CD14-positive monocyte (primary cell): ENCODE data around the gene ALOX5. TPM values are rescaled to one million over a fixed set of nuclear protein-coding genes. Genes with fewer than 3 reads are reported as not detected.

ENCODE experiments used
- DNase-seq, 3 donors: peaks; one replicate each; pipeline ENCODE4 v3.0.0-alpha.2; 2011 to 2022
- H2AFZ ChIP-seq: 2 replicates; pipeline ENCODE4 v1.6.0; 2012; ENCODE audit warnings: mild to moderate bottlenecking, low read depth, low read length, inconsistent platforms; ENCODE audit not compliant: insufficient read depth, poor library complexity, severe bottlenecking
- H3K27ac ChIP-seq, 2 donors: 1 replicate in 1 of 2; 2 replicates in 1 of 2; pipeline ENCODE4 v1.5.1; 2012 to 2013; ENCODE audit warnings: low read length in 2 of 2, control low read depth in 1 of 2, inconsistent platforms in 1 of 2, low read depth in 1 of 2, mild to moderate bottlenecking in 1 of 2
- H3K27me3 ChIP-seq, 2 donors: one replicate each; pipeline versions ENCODE4 v1.6.0 to v1.6.1; 2011 to 2013; ENCODE audit warnings: low read length in 2 of 2; ENCODE audit not compliant: control insufficient read depth in 2 of 2, insufficient read depth in 2 of 2
- H3K36me3 ChIP-seq, 2 donors: replicated peaks in 1 of 2; 1 replicate in 1 of 2; 2 replicates in 1 of 2; pipeline versions ENCODE4 v1.5.1 to v1.6.1; 2012 to 2013; ENCODE audit warnings: low read length in 2 of 2, control low read depth in 1 of 2, inconsistent platforms in 1 of 2, mild to moderate bottlenecking in 1 of 2; ENCODE audit not compliant: insufficient read depth in 2 of 2, control insufficient read depth in 1 of 2
- H3K4me1 ChIP-seq, 2 donors: 1 replicate in 1 of 2; 2 replicates in 1 of 2; pipeline versions ENCODE4 v1.5.1 to v1.6.1; 2012 to 2013; ENCODE audit warnings: low read length in 2 of 2, control low read depth in 1 of 2, inconsistent platforms in 1 of 2, mild to moderate bottlenecking in 1 of 2, moderate library complexity in 1 of 2; ENCODE audit not compliant: insufficient read depth in 2 of 2, control insufficient read depth in 1 of 2
- H3K4me2 ChIP-seq: replicated peaks from 2 replicates; pipeline ENCODE3; 2012; ENCODE audit warnings: low read length, moderate library complexity, mild to moderate bottlenecking; ENCODE audit not compliant: poor library complexity, severe bottlenecking; ENCODE audit errors: extremely low read depth
- H3K4me3 ChIP-seq, 3 experiments: fragments of 200-600 bp in 1 of 3; sonication (generic) in 1 of 3; replicated peaks in 1 of 3; 1 replicate in 2 of 3; 2 replicates in 1 of 3; pipeline ENCODE4 v1.5.1; 2011 to 2013; ENCODE audit warnings: low read length in 3 of 3, mild to moderate bottlenecking in 3 of 3, control low read depth in 2 of 3, low read depth in 2 of 3, inconsistent platforms in 1 of 3, moderate library complexity in 1 of 3
- H3K79me2 ChIP-seq: 2 replicates; pipeline ENCODE4 v1.6.0; 2012; ENCODE audit warnings: mild to moderate bottlenecking, control low read depth, inconsistent platforms, low read length, moderate library complexity; ENCODE audit not compliant: insufficient read depth
- H3K9ac ChIP-seq: 2 replicates; pipeline ENCODE4 v1.6.0; 2017; ENCODE audit warnings: low read length, mild to moderate bottlenecking; ENCODE audit not compliant: insufficient read depth, poor library complexity, severe bottlenecking
- H3K9me3 ChIP-seq, 2 donors: replicated peaks in 1 of 2; 1 replicate in 1 of 2; 2 replicates in 1 of 2; pipeline versions ENCODE4 v1.5.1 to v1.6.1; 2012 to 2013; ENCODE audit warnings: low read length in 2 of 2, control low read depth in 1 of 2; ENCODE audit not compliant: control insufficient read depth in 1 of 2, insufficient read depth in 1 of 2
- H4K20me1 ChIP-seq: 2 replicates; pipeline ENCODE4 v1.6.0; 2012; ENCODE audit warnings: mild to moderate bottlenecking, low read length, control low read depth, moderate library complexity; ENCODE audit not compliant: insufficient read depth
- H3K27ac Mint-ChIP-seq, 7 donors: one replicate each; pipeline ENCODE4 v1.8.0; 2020; ENCODE audit warnings: mild to moderate bottlenecking in 7 of 7, mixed read lengths in 7 of 7, moderate library complexity in 6 of 7, inconsistent platforms in 2 of 7
- H3K27me3 Mint-ChIP-seq, 3 donors: one replicate each; pipeline ENCODE4 v1.8.0; 2021 to 2022; ENCODE audit warnings: low read depth in 3 of 3, mild to moderate bottlenecking in 3 of 3, mixed read lengths in 3 of 3, moderate library complexity in 3 of 3, inconsistent platforms in 1 of 3
- H3K36me3 Mint-ChIP-seq, 2 donors: one replicate each; pipeline ENCODE4 v1.8.0; 2020; ENCODE audit warnings: mixed read lengths in 2 of 2, inconsistent platforms in 1 of 2, mild to moderate bottlenecking in 1 of 2
- H3K4me1 Mint-ChIP-seq: one replicate; pipeline ENCODE4 v1.8.0; 2020; ENCODE audit warnings: mild to moderate bottlenecking, mixed read lengths
- H3K4me3 Mint-ChIP-seq, 2 donors: one replicate each; pipeline ENCODE4 v1.8.0; 2020; ENCODE audit warnings: mild to moderate bottlenecking in 2 of 2, mixed read lengths in 2 of 2, moderate library complexity in 1 of 2
- H3K9me3 Mint-ChIP-seq, 7 donors: one replicate each; pipeline ENCODE4 v1.8.0; 2020 to 2022; ENCODE audit warnings: mixed read lengths in 7 of 7, mild to moderate bottlenecking in 6 of 7, moderate library complexity in 6 of 7, inconsistent platforms in 2 of 7
- CTCF ChIP-seq: fragments of 200-600 bp; IDR thresholded peaks from one replicate; pipeline ENCODE4 v1.8.0; 2022; ENCODE audit warnings: antibody characterized with exemption, mild to moderate bottlenecking
- WGBS: methylation state at CpG from one replicate; pipeline ENCODE4 v1.1.5; 2013; ENCODE audit warnings: missing lambda C conversion rate; ENCODE audit not compliant: insufficient coverage; 5-methylcytosine and 5-hydroxymethylcytosine counted together
- intact Hi-C, 2 donors: fragments of 100-400 bp; cut with micrococcal nuclease; formaldehyde crosslinking; loops; one replicate each; pipeline versions ENCODE4 v1.15.0 to v1.15.1; 2023
- polyA plus RNA-seq, 3 donors: library from polyadenylated mRNA; depleted of rRNA in 1 of 3; unstranded in 2 of 3; stranded (reverse) in 1 of 3; fragments of 300-500 nt in 2 of 3; fragments of >200 nt in 1 of 3; fragmentation: Illumina TruSeq in 2 of 3; gene quantifications; 1 replicate in 2 of 3; 2 replicates in 1 of 3; pipeline ENCODE4 v1.2.3, GENCODE V29; 2012 to 2021

ALOX5 gene
- polyA plus RNA-seq, 3 donors: 223 to 918 (median 272) TPM

- Histone ChIP-seq H3K36me3 (peaks cover 16 to 46% of the 10 kb centered on the region in 2 donors), H3K9ac (no peak overlapping the region), H3K27ac (no peak overlapping the region), H3K4me3 (no peak overlapping the region), H3K9me3 (no peaks in the 10 kb centered on the region), H3K4me2 (no peak overlapping the region), H4K20me1 (peaks cover 40% of the 10 kb centered on the region), H3K4me1 (no peaks in the 10 kb centered on the region), H3K79me2 (no peaks in the 10 kb centered on the region), H3K27me3 (no peaks in the 10 kb centered on the region), H2AFZ (no peak overlapping the region)
- peaks cover 0 to 9% (median 3%) of the 10 kb centered on the region in 7 donors for H3K9me3 Mint-ChIP-seq
- no peak for TF ChIP-seq CTCF
- intact Hi-C loops: no loop called here
- H3K27ac Mint-ChIP-seq: peak overlapping the region in 1 of 7 donors; percentile 65
- WGBS: 96% methylated on average over 3 of the region's 7 CpGs
- peaks cover 31 to 40% of the 10 kb centered on the region in 2 donors for H3K36me3 Mint-ChIP-seq
- no peak overlapping the region for H3K4me3 Mint-ChIP-seq
- peaks cover 0 to 4% (median 1%) of the 10 kb centered on the region in 3 donors for H3K27me3 Mint-ChIP-seq
- peaks cover 9% of the 10 kb centered on the region for H3K4me1 Mint-ChIP-seq
- DNase-seq: no peak
Measured at GRCh38 chr10:45446858-45447257, 72.8 kb downstream of the ALOX5 start.

GRCh38 chr10:45447416-45447815, 73.4 kb downstream of the ALOX5 start:
- Histone ChIP-seq H3K79me2 (no peaks in the 10 kb centered on the region), H3K36me3 (peaks cover 13 to 40% of the 10 kb centered on the region in 2 donors), H3K9me3 (no peaks in the 10 kb centered on the region), H3K4me3 (no peak overlapping the region), H4K20me1 (peaks cover 35% of the 10 kb centered on the region), H2AFZ (no peak overlapping the region), H3K9ac (no peak overlapping the region), H3K27ac (no peak overlapping the region), H3K4me2 (no peak overlapping the region), H3K27me3 (no peaks in the 10 kb centered on the region), H3K4me1 (no peaks in the 10 kb centered on the region)
- H3K27me3 Mint-ChIP-seq: peaks cover 0 to 4% (median 1%) of the 10 kb centered on the region in 3 donors
- H3K4me1 Mint-ChIP-seq: peaks cover 9% of the 10 kb centered on the region
- H3K27ac Mint-ChIP-seq: peak overlapping the region in 2 of 7 donors; percentile 18 to 26
- H3K4me3 Mint-ChIP-seq: no peak overlapping the region
- DNase-seq: no peak
- no peak for TF ChIP-seq CTCF
- WGBS: 76% methylated on average over 2 of the region's 2 CpGs
- H3K36me3 Mint-ChIP-seq: peaks cover 26 to 34% of the 10 kb centered on the region in 2 donors
- H3K9me3 Mint-ChIP-seq: peaks cover 0 to 9% (median 3%) of the 10 kb centered on the region in 7 donors
- intact Hi-C loops: no loop called here
